ENCODE data around the gene ABHD12.

Gene ABHD12

GRCh38 chr20:25303292-25304024, 87.2 kb downstream of the ABHD12 start:
- FAIRE-seq = no peak

- FAIRE-seq = no peak
Observed at GRCh38 chr20:25302596-25302995, 88.0 kb downstream of the ABHD12 start.

- no peak for FAIRE-seq
Observed at GRCh38 chr20:25301357-25301920, 89.2 kb downstream of the ABHD12 start.

DNA sequence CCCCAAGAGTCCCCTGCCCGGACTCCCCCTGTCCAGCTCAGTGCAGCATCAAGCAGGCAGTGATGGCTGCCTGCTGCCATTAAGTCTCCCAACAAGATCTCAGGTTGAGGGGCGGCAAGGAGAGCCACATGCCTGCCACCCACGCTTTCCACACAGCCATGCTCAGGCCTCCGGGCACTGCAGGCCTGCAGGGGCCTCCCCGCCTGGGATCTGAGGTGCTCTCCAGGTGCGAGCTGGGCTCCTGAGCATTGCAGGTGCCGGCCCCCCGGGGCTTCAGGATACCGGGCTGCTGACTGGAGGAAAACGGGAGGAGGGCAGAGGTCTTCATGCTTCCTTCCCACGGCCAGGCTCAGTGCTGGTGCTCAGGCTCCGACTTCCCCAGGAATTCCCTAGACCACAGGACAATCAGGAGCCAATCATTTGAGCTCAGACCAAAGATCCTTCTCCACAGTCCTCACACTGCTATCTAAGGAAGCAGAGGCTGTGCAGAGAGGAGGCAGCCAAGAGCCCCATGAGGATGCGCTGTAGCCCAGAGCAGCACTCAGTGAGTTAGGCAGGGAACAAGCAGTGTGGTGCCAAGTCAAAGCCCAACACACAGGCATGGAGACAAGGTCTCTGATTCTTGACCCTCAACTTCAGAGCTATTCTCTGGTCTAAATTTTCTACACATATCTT, 90.0 kb downstream of the ABHD12 start:
- FAIRE-seq = no peak

GRCh38 chr20:25299806-25300205, 90.8 kb downstream of the ABHD12 start:
- FAIRE-seq = no peak

- no peak for FAIRE-seq
Observed at GRCh38 chr20:25297141-25297905, 93.3 kb downstream of the ABHD12 start.

- no peak for FAIRE-seq
Observed at GRCh38 chr20:25296094-25297093, 94.2 kb downstream of the ABHD12 start.

DNA sequence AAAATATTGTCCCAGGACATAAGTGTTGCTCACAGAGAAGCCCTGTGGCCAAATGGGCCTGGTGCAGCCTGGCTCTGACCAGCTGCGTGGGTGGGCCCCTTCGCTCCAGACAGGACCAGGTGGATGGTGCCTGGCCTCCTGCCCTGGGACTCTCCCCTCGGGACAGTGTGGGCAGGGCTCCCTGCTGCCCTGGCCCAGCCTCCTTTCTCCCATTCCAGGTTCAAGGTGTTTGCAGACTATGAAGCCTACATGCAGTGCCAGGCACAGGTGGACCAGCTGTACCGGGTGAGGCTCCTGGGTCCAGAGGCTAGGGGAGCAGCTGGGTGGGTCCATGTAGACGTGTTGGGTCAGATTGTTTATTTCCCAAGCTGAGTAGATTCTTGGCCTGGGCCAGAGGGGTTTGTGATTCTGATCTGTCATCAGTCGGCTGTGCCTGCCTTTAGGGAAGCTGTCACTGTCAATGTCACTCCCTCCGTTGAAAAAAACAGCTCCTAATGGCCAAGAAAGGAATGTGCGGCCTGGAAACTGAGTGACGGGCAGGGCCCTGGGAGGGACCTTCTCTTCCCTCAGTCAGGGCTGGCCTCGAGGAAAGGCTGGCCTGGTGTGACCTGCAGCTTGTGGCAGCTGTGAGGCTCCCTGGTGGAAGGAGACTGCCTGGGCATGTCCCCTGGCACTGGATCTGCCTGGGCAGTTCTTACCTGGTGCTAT, 95.1 kb downstream of the ABHD12 start:
- FAIRE-seq = no peak

DNA sequence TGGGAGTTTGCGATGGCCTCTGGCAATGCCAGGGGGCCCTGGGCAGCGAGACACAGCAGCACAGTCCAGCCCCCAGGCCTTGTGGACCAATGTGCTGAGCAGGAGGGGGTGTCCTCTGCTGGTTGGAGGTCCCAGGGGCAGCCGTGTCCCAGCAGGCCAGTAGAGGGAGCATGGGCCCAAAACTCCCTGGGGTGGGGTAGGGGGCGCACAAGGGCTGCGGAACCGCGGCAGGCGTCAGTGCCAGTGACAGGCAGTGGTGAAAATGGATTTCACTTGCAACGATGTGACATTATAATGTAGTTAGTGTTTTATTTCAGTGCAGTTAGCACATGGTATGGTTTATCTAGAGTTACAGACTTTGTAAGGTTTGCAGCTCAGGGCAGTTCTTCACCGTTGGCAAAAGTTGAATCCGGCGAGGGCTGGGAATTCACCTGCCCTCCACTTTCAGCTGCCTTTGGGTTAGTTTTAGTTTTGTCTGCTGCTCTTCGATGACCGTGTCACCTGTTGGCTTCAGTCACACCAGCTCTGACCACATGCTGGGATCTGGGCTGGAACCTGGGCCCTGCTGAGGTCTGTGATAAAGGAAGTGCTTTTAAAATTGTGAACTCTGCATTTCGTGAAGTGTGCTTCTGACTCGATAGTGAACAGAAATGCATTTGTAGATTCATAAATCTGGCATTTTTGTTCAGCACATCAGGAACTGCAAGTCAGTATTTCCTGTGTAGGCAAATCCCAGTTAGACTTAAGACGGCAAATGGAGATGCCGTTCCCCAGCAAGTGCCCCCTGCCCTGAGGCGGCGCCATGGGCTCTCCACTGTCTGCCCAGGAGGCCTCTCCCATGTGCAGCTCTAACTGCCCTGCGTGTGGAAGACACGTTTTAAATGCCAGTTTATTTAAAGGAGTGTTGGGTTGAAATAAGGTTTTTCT, 95.9 kb downstream of the ABHD12 start:
- FAIRE-seq = no peak

- no peak for FAIRE-seq
Observed at GRCh38 chr20:25293910-25294458, 96.7 kb downstream of the ABHD12 start.

DNA sequence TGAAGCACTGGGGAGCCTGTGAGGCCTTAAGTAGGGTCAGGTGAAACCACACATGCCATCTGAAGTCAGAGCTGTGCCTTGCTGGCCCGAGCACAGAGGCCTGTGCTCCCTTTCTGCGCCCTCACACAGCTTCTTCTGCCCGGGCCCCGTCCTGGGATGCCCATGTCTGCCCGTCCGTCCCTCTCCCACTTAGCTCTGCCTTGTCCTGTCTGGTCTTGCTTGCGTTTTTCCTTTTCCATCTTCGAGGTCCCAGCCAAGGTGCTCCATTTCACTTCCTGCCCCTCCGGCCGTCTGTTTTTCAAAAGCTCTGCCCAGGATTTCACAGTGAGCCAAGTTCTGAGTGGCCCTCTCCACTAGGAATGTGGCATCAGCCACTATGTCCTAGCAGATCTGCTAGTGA, 97.1 kb downstream of the ABHD12 start:
- FAIRE-seq = no peak

DNA sequence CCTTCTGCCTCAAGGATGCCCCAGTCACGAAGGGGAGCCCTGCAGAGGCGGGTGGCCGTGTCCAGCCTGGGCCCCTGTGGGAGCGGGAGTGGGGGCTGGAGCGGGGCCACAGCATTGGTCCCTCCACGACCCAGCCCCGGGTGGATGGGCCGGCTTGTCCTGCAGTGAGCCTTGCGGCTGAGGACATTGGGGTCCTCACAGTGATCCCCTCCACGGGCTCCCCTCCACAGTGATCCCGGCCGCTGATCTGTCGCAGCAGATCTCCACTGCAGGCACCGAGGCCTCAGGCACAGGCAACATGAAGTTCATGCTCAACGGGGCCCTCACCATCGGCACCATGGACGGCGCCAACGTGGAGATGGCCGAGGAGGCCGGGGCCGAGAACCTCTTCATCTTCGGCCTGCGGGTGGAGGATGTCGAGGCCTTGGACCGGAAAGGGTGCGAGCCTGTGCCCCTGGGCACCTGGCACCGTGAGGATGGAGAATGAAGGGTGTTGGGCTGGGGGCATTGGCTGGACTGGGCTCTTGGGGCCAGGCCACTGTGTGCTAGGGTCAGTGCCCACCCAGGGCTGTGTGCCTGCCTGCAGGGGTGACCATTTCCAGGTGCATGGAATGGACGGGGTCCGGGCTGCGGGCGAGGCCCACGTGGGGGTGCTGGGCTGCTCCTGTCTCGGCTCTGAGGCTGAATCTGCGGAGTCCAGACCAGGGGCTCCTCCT, 98.3 kb downstream of the ABHD12 start:
- no peak for FAIRE-seq

DNA sequence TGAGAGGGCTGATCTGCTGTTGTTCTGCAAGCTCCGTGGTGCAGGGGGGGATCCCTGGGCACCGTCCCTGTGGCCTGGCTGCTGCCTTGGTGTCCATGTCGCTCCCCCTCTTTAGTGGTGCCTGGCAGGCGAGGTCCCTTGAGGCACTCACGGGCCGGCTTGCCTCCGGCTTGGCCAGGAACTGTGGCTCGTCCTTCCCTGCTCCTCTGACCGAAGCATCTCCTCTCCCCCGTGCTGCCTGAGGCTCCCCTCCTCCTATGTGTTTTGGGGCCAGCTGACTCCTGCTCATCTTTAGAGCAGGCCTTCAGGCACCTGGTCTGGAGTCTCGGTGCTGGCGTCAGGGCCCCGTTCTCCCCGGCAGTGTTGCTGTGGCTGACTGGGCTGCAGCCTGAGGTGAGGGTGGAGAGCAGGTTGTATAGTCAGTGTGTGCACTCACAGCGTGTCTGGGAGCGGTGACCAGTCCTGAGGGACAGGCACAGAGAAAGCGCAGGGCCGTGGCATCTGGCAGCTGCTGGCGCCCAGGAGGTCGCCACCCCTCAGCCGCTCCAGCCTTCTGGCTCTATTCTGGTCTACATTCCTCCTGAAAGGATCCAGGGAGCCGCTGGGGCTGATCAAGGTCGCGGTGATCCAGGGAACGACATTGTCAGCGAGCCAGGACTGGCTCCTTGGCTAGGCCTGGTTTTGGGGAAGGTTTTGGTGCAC, 99.1 kb downstream of the ABHD12 start:
- FAIRE-seq = no peak

DNA sequence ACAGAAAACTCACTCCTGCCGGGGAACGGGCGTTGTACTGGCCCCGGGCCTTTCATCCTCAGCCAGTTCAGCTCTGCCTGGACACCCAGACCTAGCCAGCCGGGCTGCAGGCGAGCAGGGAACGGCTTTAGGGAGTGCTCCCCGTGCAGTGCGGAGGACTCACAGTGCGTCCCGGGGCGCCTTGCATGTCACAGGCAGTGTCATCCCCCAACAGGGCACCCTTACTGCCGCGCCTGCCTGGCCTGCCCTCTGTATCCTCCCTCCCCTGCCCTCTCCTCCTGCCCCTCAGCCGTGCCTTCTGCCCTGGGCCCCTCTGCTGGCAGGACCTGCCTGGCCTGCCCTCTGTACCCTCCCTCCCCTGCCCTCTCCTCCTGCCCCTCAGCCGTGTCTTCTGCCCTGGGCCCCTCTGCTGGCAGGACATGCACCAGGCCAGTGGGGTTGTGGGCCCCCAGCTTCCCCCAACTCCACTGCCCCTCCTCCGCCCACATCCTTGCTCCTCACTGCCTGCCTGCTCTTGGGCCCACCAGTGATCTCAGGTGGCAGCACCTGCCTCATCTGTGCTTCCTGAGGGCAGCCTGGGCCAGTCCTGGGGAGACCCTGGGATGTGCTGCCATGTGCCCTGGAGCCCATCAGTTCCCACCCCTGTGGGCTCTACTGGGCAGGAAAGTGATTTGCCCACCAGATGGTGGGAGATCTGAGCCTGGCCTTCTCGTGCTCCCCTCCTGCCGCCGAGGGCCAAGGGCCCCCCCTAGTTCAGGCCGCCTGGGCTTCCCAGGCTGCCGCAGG, 99.8 kb downstream of the ABHD12 start:
- no peak for FAIRE-seq

- FAIRE-seq = no peak
Observed at GRCh38 chr20:25289886-25290597, 100.6 kb downstream of the ABHD12 start.

GRCh38 chr20:25288291-25289181, 102.1 kb downstream of the ABHD12 start:
- FAIRE-seq = no peak
